ENCODE measurements around the gene SLC44A3. TPM values are rescaled to one million over a fixed set of nuclear protein-coding genes. Genes with fewer than 3 reads are reported as not detected.

The SLC44A3 gene
- total and polyA plus RNA-seq, 7 experiments from 2014 or later: 0.24 to 1.0 TPM; not detected in 5

GRCh38 chr1:94819238-94819944 is 766 bp upstream of the SLC44A3 start:
- H3K4me1 ChIP-seq (ENCODE audit: control insufficient read depth in 2 of 2, insufficient read depth in 2 of 2, low read length in 2 of 2): no peaks in the 10 kb centered on the region
- no peak overlapping the region for H3K27ac ChIP-seq (ENCODE audit: low read depth, low read length)
- DNase-seq: no peak
- no peak overlapping the region for H3K27ac Mint-ChIP-seq
- peaks cover 0 to 9% (median 0%) of the 10 kb centered on the region in 7 donors for H3K4me1 Mint-ChIP-seq
- intact Hi-C loops (cut with micrococcal nuclease): no loop called here
- no peaks in the 10 kb centered on the region for H3K36me3 Mint-ChIP-seq
- peaks cover 39 to 79% (median 65%) of the 10 kb centered on the region in 5 donors for H3K27me3 Mint-ChIP-seq
- ChIA-PET POLR2A (no interaction called here), CTCF (no interaction called here)
- H3K27me3 ChIP-seq (ENCODE audit: control insufficient read depth in 2 of 2, insufficient read depth in 2 of 2, low read length in 2 of 2): peaks cover 3 to 5% of the 10 kb centered on the region in 2 donors
- peak overlapping the region in 9 of 10 donors; percentile 13 to 73 (median 67) for H3K4me3 Mint-ChIP-seq
- peaks cover 0 to 12% (median 1%) of the 10 kb centered on the region in 11 donors for H3K9me3 Mint-ChIP-seq
- no peaks in the 10 kb centered on the region for H3K36me3 ChIP-seq (ENCODE audit: control insufficient read depth in 2 of 3, insufficient read depth in 3 of 3, low read length in 3 of 3)
- ATAC-seq: no peak
- no peaks in the 10 kb centered on the region for H3K9me3 ChIP-seq (ENCODE audit: control insufficient read depth in 2 of 3, low read length in 3 of 3)
- H3K4me3 ChIP-seq (ENCODE audit: low read length): no peak overlapping the region

GRCh38 chr1:94820936-94821335 is 779 bp downstream of the SLC44A3 start:
- peaks cover 0 to 9% (median 0%) of the 10 kb centered on the region in 11 donors for H3K9me3 Mint-ChIP-seq
- CTCF ChIA-PET: no interaction called here
- Histone ChIP-seq H3K27ac (ENCODE audit: low read depth, low read length) (no peak overlapping the region), H3K4me1 (ENCODE audit: control insufficient read depth in 2 of 2, insufficient read depth in 2 of 2, low read length in 2 of 2) (no peaks in the 10 kb centered on the region), H3K27me3 (ENCODE audit: control insufficient read depth in 2 of 2, insufficient read depth in 2 of 2, low read length in 2 of 2) (peaks cover 3 to 5% of the 10 kb centered on the region in 2 donors), H3K4me3 (ENCODE audit: low read length) (no peak overlapping the region), H3K36me3 (ENCODE audit: control insufficient read depth in 2 of 3, insufficient read depth in 3 of 3, low read length in 3 of 3) (no peaks in the 10 kb centered on the region), H3K9me3 (ENCODE audit: control insufficient read depth in 2 of 3, low read length in 3 of 3) (no peaks in the 10 kb centered on the region)
- H3K4me3 Mint-ChIP-seq: peak overlapping the region; percentile 12 to 72 (median 50)
- H3K27ac Mint-ChIP-seq: no peak overlapping the region
- peaks cover 45 to 71% (median 67%) of the 10 kb centered on the region in 5 donors for H3K27me3 Mint-ChIP-seq
- peaks cover 0 to 9% (median 0%) of the 10 kb centered on the region in 7 donors for H3K4me1 Mint-ChIP-seq
- H3K36me3 Mint-ChIP-seq: no peaks in the 10 kb centered on the region
- intact Hi-C loops (cut with micrococcal nuclease): no loop called here
- no peak for ATAC-seq
- POLR2A ChIA-PET: no interaction called here
- no peak for DNase-seq

DNA sequence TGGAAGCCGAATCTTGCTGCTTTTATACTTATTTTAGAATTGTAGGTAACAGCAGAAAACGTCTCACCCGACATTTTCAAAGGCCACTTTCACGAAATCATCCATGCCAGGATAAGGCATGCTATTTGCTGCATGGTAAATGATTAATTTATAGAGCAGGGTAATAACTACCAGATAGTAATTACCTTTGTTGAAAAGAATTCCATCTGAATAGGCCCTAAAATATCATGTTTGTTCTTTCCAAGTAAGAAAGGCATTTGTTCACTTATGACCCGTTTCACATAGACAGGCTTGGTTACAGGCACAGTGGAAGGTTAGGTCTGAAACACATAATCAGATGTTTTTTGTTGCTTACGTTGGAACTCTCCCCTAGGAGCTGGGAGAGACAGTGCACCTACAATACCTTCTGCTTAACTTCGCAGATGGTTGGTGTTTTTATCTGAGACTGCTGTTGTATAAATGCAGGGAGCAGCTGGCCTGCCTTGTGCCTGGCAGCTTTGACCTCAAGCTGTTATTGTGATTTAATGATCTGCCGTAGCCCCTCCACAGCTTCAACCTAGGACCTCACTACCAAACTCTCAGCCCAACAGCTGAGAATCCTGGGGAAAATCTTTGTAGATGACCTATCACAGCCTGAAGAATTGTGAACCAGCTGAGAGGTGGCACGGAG is 1.6 kb downstream of the SLC44A3 start:
- ATAC-seq (no peak), DNase-seq (no peak)
- Histone ChIP-seq H3K4me3 (ENCODE audit: low read length) (no peak overlapping the region), H3K4me1 (ENCODE audit: control insufficient read depth in 2 of 2, insufficient read depth in 2 of 2, low read length in 2 of 2) (no peaks in the 10 kb centered on the region), H3K27me3 (ENCODE audit: control insufficient read depth in 2 of 2, insufficient read depth in 2 of 2, low read length in 2 of 2) (peaks cover 3 to 5% of the 10 kb centered on the region in 2 donors), H3K36me3 (ENCODE audit: control insufficient read depth in 2 of 3, insufficient read depth in 3 of 3, low read length in 3 of 3) (no peaks in the 10 kb centered on the region), H3K27ac (ENCODE audit: low read depth, low read length) (no peak overlapping the region), H3K9me3 (ENCODE audit: control insufficient read depth in 2 of 3, low read length in 3 of 3) (no peaks in the 10 kb centered on the region)
- peaks cover 48 to 68% (median 65%) of the 10 kb centered on the region in 5 donors for H3K27me3 Mint-ChIP-seq
- peaks cover 0 to 5% (median 0%) of the 10 kb centered on the region in 11 donors for H3K9me3 Mint-ChIP-seq
- H3K36me3 Mint-ChIP-seq: no peaks in the 10 kb centered on the region
- CTCF ChIA-PET: interaction anchor here (0.6 kb wide), 1 partner anchor 170 kb away, joined by 5 read pairs; no protein-coding TSS in a partner anchor
- H3K27ac Mint-ChIP-seq: no peak overlapping the region
- H3K4me3 Mint-ChIP-seq: no peak overlapping the region
- POLR2A ChIA-PET: no interaction called here
- peaks cover 0 to 9% (median 0%) of the 10 kb centered on the region in 7 donors for H3K4me1 Mint-ChIP-seq
- intact Hi-C loops (cut with micrococcal nuclease): no loop called here

DNA sequence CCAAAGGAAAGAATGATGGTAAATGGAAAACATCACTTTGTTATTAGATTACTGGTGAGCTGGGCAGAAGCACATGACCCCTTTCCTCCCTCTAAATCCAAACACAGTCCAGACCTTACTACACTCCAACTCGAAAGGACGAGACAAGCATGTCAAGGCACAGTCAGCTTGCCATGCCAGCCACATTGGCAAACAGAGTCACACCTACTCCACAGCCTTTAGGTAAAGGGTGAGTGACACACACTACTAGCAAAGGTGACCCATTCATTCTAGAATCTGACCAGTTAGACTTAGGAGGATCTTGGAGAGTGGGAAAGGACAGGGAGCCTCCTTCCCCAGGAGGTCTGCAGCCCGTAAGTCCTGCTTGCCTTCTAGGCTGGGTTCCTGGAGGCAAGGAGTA is 3.0 kb downstream of the SLC44A3 start:
- H3K27ac ChIP-seq (ENCODE audit: low read depth, low read length): no peak overlapping the region
- intact Hi-C loops (cut with micrococcal nuclease): no loop called here
- Mint-ChIP-seq H3K9me3 (no peaks in the 10 kb centered on the region), H3K36me3 (no peaks in the 10 kb centered on the region), H3K4me3 (no peak overlapping the region), H3K27ac (no peak overlapping the region), H3K4me1 (peaks cover 0 to 9% (median 0%) of the 10 kb centered on the region in 7 donors), H3K27me3 (peaks cover 48 to 64% (median 53%) of the 10 kb centered on the region in 5 donors)
- POLR2A ChIA-PET: interaction anchor here (0.6 kb wide), 1 partner anchor 31 kb away, joined by 3 read pairs; no protein-coding TSS in a partner anchor
- H3K4me1 ChIP-seq (ENCODE audit: control insufficient read depth in 2 of 2, insufficient read depth in 2 of 2, low read length in 2 of 2): no peaks in the 10 kb centered on the region
- CTCF ChIA-PET: no interaction called here
- H3K27me3 ChIP-seq (ENCODE audit: control insufficient read depth in 2 of 2, insufficient read depth in 2 of 2, low read length in 2 of 2): peaks cover 0 to 5% of the 10 kb centered on the region in 2 donors
- no peak overlapping the region for H3K4me3 ChIP-seq (ENCODE audit: low read length)
- no peaks in the 10 kb centered on the region for H3K36me3 ChIP-seq (ENCODE audit: control insufficient read depth in 2 of 3, insufficient read depth in 3 of 3, low read length in 3 of 3)
- ATAC-seq (no peak), DNase-seq (no peak)
- no peaks in the 10 kb centered on the region for H3K9me3 ChIP-seq (ENCODE audit: control insufficient read depth in 2 of 3, low read length in 3 of 3)

- Mint-ChIP-seq H3K27ac (no peak overlapping the region), H3K27me3 (peaks cover 39 to 54% (median 46%) of the 10 kb centered on the region in 5 donors)
These were observed 5.8 kb downstream of the SLC44A3 start for GRCh38 chr1:94825936-94826335.

GRCh38 chr1:94827434-94827833 is 7.3 kb downstream of the SLC44A3 start:
- ATAC-seq: no peak
- H3K4me3 Mint-ChIP-seq: no peak overlapping the region
- intact Hi-C loops (cut with micrococcal nuclease): no loop called here
- Histone ChIP-seq H3K9me3 (ENCODE audit: control insufficient read depth in 2 of 3, low read length in 3 of 3) (no peaks in the 10 kb centered on the region), H3K27ac (ENCODE audit: low read depth, low read length) (no peak overlapping the region), H3K36me3 (ENCODE audit: control insufficient read depth in 2 of 3, insufficient read depth in 3 of 3, low read length in 3 of 3) (no peaks in the 10 kb centered on the region), H3K4me3 (ENCODE audit: low read length) (no peak overlapping the region), H3K4me1 (ENCODE audit: control insufficient read depth in 2 of 2, insufficient read depth in 2 of 2, low read length in 2 of 2) (no peaks in the 10 kb centered on the region), H3K27me3 (ENCODE audit: control insufficient read depth in 2 of 2, insufficient read depth in 2 of 2, low read length in 2 of 2) (no peaks in the 10 kb centered on the region)
- H3K4me1 Mint-ChIP-seq: no peaks in the 10 kb centered on the region
- peaks cover 26 to 50% (median 42%) of the 10 kb centered on the region in 5 donors for H3K27me3 Mint-ChIP-seq
- H3K27ac Mint-ChIP-seq: no peak overlapping the region
- DNase-seq: no peak
- CTCF ChIA-PET: no interaction called here
- no peaks in the 10 kb centered on the region for H3K36me3 Mint-ChIP-seq
- POLR2A ChIA-PET: no interaction called here
- H3K9me3 Mint-ChIP-seq: no peaks in the 10 kb centered on the region

More at GRCh38 chr1:94825936-94826335, 5.8 kb downstream of the SLC44A3 start:
- Mint-ChIP-seq H3K36me3 (no peaks in the 10 kb centered on the region), H3K4me1 (peaks cover 0 to 7% (median 0%) of the 10 kb centered on the region in 7 donors), H3K4me3 (no peak overlapping the region), H3K9me3 (no peaks in the 10 kb centered on the region)
- intact Hi-C loops (cut with micrococcal nuclease): no loop called here
- POLR2A ChIA-PET: no interaction called here
- Histone ChIP-seq H3K27me3 (ENCODE audit: control insufficient read depth in 2 of 2, insufficient read depth in 2 of 2, low read length in 2 of 2) (peaks cover 0 to 5% of the 10 kb centered on the region in 2 donors), H3K4me1 (ENCODE audit: control insufficient read depth in 2 of 2, insufficient read depth in 2 of 2, low read length in 2 of 2) (no peaks in the 10 kb centered on the region), H3K9me3 (ENCODE audit: control insufficient read depth in 2 of 3, low read length in 3 of 3) (no peaks in the 10 kb centered on the region), H3K36me3 (ENCODE audit: control insufficient read depth in 2 of 3, insufficient read depth in 3 of 3, low read length in 3 of 3) (no peaks in the 10 kb centered on the region), H3K27ac (ENCODE audit: low read depth, low read length) (no peak overlapping the region), H3K4me3 (ENCODE audit: low read length) (no peak overlapping the region)
- no peak for DNase-seq
- ATAC-seq: no peak
- CTCF ChIA-PET: no interaction called here

Measured in naive thymus-derived CD4-positive, alpha-beta T cell (primary cell).